K562 (cell line): ENCODE results near the gene CDT1. TPM values are rescaled to one million over a fixed set of nuclear protein-coding genes. Genes with fewer than 3 reads are reported as not detected.

Experiments
- BRD4 ChIP-seq: fragments of 200-600 bp; sonication (generic); IDR thresholded peaks from 2 replicates; pipeline ENCODE4 v1.6.1; 2017; ENCODE audit warnings: inconsistent platforms
- CXXC5 ChIP-seq: fragments of 250-450 bp; sonication (Bioruptor Pico); IDR thresholded peaks from 2 replicates; pipeline ENCODE4 v1.8.0; 2022; ENCODE audit warnings: inconsistent platforms, mild to moderate bottlenecking, moderate library complexity
- DPF2 ChIP-seq: fragments of 450-650 bp; IDR thresholded peaks from 2 replicates; pipeline ENCODE4 v1.6.1; 2016
- NR1H2 ChIP-seq: sonication (generic); formaldehyde crosslinking; IDR thresholded peaks from 2 replicates; pipeline ENCODE4 v1.4.0; 2020; ENCODE audit warnings: mild to moderate bottlenecking, missing genetic modification reagents
- SNIP1 ChIP-seq: fragments of 450-650 bp; IDR thresholded peaks from 2 replicates; pipeline ENCODE4 v1.7.1; 2017; ENCODE audit warnings: low read depth, mild to moderate bottlenecking
- SP1 ChIP-seq: sonication (generic); formaldehyde crosslinking; IDR thresholded peaks from 2 replicates; pipeline ENCODE4 v1.8.1; 2022; ENCODE audit warnings: mild to moderate bottlenecking, missing genetic modification reagents
- TAF15 ChIP-seq: fragments of 200-400 bp; formaldehyde crosslinking; IDR thresholded peaks from 2 replicates; pipeline ENCODE4 v1.6.1; 2017; ENCODE audit warnings: mild to moderate bottlenecking, low read depth, low read length, moderate library complexity
- ZNF146 ChIP-seq: IDR thresholded peaks from one replicate; pipeline ENCODE4 v1.6.1; 2018; ENCODE audit warnings: missing compliant biosample characterization; ENCODE audit not compliant: unreplicated experiment
- ZNF184 ChIP-seq: sonication (generic); formaldehyde crosslinking; IDR thresholded peaks from 2 replicates; pipeline ENCODE4 v1.5.0; 2020; ENCODE audit warnings: missing genetic modification reagents
- ZNF354B ChIP-seq: fragments of 250-450 bp; sonication (Bioruptor Pico); IDR thresholded peaks from 2 replicates; pipeline ENCODE4 v1.4.0; 2020
- ZNF57 ChIP-seq: fragments of 450-650 bp; formaldehyde crosslinking; IDR thresholded peaks from 2 replicates; pipeline ENCODE4 v1.4.0; 2020; ENCODE audit warnings: mild to moderate bottlenecking, moderate library complexity
- polyA plus RNA-seq, 8 experiments: library from polyadenylated mRNA; depleted of rRNA in 4 of 8; stranded (reverse) in 5 of 8; unstranded in 3 of 8; fragments of >200 nt; fragmentation: Nextera tagmentation in 2 of 8; fragmentation: Illumina TruSeq in 1 of 8; extraction: Ambion mirVana in 2 of 8; extraction: Trizol in 1 of 8; gene quantifications; 2 replicates each; pipeline versions ENCODE4 v1.2.1 to v1.2.3, GENCODE V29; 2011 to 2014; ENCODE audit warnings: inconsistent platforms in 1 of 8, missing spikeins in 1 of 8
- total RNA-seq, 7 experiments: library from RNA; depleted of rRNA in 6 of 7; stranded (reverse); fragments of >200 nt in 6 of 7; fragmentation: Illumina TruSeq in 2 of 7; extraction: Trizol in 2 of 7; gene quantifications; 2 replicates each; pipeline versions ENCODE4 v1.2.1 to v1.2.3, GENCODE V29; 2011 to 2021; ENCODE audit warnings: low replicate concordance in 1 of 7
- TF ChIP-seq, protein P1 (sequence below), 2 experiments: fragments of 450-650 bp; formaldehyde crosslinking in 1 of 2; IDR thresholded peaks; 2 replicates each; pipeline versions ENCODE4 v1.4.0 to v1.6.1; 2014 to 2020; ENCODE audit warnings: mild to moderate bottlenecking in 2 of 2, borderline replicate concordance in 1 of 2, low read depth in 1 of 2
- TF ChIP-seq, protein P2 (sequence below): fragments of 450-650 bp; formaldehyde crosslinking; IDR thresholded peaks from 2 replicates; pipeline ENCODE4 v1.4.0; 2020; ENCODE audit warnings: mild to moderate bottlenecking, moderate library complexity
- TF ChIP-seq, protein P3 (sequence below): fragments of 450-650 bp; IDR thresholded peaks from 2 replicates; pipeline ENCODE4 v1.6.1; 2016; ENCODE audit warnings: low read depth, mild to moderate bottlenecking, moderate library complexity

Gene CDT1
- total and polyA plus RNA-seq, 9 of the 15 experiments (the other 6 are each of a cell fraction or from before 2014, with no cell fraction given), result 0.92 to 178 (median 14.2) TPM

DNA sequence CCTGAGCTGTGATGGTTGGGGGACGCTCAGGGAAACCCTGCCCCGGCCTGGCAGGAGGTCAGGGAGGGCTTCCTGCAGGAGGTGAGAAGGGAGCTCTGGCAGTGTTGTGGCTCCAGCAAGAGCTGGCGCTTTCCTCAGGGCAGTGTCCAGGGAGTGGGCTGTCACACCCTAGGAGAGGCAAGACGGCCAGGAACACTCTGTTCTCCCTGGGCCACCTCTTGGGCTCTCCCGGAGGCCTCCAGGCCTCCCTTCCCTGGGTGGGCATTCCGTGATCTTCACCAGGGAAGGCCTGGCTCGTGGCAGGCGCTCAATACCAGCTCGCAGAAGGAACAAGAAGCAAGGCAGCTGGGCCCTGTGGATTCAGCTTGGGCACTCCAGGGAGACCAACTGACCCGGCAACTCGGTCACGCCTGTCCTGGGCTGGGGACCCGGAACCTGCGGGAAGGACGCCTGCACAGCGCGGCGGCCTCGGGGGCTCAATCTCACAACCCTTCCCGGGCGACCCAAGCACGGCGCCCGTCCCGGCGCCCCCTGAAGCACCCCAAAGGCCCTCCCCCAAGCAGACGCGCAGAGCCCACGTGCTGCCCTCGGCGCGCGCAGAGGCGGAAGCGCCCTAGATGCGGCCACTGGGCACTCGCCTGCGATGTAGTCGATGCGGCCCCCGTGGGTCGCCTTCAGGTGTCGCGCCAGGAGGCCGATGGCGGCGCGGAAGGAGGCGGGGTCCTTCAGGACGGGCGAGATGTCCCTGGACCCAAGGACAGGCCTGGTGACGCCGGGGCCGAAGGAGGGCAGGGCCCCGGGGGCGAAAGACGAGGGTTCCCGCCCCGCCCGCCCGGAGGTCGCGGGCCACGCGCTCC lies 7.6 kb downstream of the CDT1 start (continued):
- TF ChIP-seq, protein P1, sequence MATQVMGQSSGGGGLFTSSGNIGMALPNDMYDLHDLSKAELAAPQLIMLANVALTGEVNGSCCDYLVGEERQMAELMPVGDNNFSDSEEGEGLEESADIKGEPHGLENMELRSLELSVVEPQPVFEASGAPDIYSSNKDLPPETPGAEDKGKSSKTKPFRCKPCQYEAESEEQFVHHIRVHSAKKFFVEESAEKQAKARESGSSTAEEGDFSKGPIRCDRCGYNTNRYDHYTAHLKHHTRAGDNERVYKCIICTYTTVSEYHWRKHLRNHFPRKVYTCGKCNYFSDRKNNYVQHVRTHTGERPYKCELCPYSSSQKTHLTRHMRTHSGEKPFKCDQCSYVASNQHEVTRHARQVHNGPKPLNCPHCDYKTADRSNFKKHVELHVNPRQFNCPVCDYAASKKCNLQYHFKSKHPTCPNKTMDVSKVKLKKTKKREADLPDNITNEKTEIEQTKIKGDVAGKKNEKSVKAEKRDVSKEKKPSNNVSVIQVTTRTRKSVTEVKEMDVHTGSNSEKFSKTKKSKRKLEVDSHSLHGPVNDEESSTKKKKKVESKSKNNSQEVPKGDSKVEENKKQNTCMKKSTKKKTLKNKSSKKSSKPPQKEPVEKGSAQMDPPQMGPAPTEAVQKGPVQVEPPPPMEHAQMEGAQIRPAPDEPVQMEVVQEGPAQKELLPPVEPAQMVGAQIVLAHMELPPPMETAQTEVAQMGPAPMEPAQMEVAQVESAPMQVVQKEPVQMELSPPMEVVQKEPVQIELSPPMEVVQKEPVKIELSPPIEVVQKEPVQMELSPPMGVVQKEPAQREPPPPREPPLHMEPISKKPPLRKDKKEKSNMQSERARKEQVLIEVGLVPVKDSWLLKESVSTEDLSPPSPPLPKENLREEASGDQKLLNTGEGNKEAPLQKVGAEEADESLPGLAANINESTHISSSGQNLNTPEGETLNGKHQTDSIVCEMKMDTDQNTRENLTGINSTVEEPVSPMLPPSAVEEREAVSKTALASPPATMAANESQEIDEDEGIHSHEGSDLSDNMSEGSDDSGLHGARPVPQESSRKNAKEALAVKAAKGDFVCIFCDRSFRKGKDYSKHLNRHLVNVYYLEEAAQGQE (IDR thresholded peaks at IDR 0.05; ENCODE audit: borderline replicate concordance), result peak; percentile 25; the same call in 1 of the 2 replicates
- TF ChIP-seq, protein P1 (CRISPR knock-in tag; IDR thresholded peaks at IDR 0.05; ENCODE audit: low read depth), result no peak
- 0 out of 2 replicates have a peak, but pooled peaks have one; percentile 58 for TF ChIP-seq TAF15
- TF ChIP-seq, protein P2, sequence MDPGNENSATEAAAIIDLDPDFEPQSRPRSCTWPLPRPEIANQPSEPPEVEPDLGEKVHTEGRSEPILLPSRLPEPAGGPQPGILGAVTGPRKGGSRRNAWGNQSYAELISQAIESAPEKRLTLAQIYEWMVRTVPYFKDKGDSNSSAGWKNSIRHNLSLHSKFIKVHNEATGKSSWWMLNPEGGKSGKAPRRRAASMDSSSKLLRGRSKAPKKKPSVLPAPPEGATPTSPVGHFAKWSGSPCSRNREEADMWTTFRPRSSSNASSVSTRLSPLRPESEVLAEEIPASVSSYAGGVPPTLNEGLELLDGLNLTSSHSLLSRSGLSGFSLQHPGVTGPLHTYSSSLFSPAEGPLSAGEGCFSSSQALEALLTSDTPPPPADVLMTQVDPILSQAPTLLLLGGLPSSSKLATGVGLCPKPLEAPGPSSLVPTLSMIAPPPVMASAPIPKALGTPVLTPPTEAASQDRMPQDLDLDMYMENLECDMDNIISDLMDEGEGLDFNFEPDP (CRISPR knock-in tag), result no peak
- TF ChIP-seq SP1 (CRISPR knock-in tag), result no peak
- no peak for TF ChIP-seq SNIP1
- no peak for TF ChIP-seq ZNF354B
- TF ChIP-seq ZNF146 (CRISPR knock-in tag), result no peak
- TF ChIP-seq ZNF57 (CRISPR knock-in tag), result no peak
- TF ChIP-seq NR1H2 (CRISPR knock-in tag), result peak; percentile 93; the same call in 1 of the 2 replicates
- peak; percentile 60 for TF ChIP-seq CXXC5 (CRISPR knock-in tag)
- TF ChIP-seq ZNF184 (CRISPR knock-in tag), result no peak
- TF ChIP-seq DPF2, result no peak
- no peak; the same call in 1 of the 2 replicates for TF ChIP-seq BRD4
- TF ChIP-seq, protein P3, sequence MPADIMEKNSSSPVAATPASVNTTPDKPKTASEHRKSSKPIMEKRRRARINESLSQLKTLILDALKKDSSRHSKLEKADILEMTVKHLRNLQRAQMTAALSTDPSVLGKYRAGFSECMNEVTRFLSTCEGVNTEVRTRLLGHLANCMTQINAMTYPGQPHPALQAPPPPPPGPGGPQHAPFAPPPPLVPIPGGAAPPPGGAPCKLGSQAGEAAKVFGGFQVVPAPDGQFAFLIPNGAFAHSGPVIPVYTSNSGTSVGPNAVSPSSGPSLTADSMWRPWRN, result no peak
